NT2/D1 (cell line): ENCODE results near the gene TRIP6.

Experiments
- SUZ12 ChIP-seq: IDR thresholded peaks from 2 replicates; pipeline ENCODE4 v1.6.1; 2011; ENCODE audit not compliant: insufficient read length, insufficient read depth; ENCODE audit errors: extremely low read depth
- YY1 ChIP-seq: IDR thresholded peaks from 2 replicates; pipeline ENCODE4 v1.6.1; 2011; ENCODE audit not compliant: insufficient read length, insufficient read depth
- ZNF274 ChIP-seq: IDR thresholded peaks from 2 replicates; pipeline ENCODE4 v1.6.1; 2011; ENCODE audit warnings: mild to moderate bottlenecking, low read depth, low read length

- TF ChIP-seq YY1 (no peak), SUZ12 (no peak), ZNF274 (no peak)
Measured at GRCh38 chr7:100878013-100878412, 10.8 kb downstream of the TRIP6 start.
